ENCODE data around the gene ACADVL.

The ACADVL gene

GRCh38 chr17:7191571-7192270 lies 28.0 kb upstream of the ACADVL start:
- Histone ChIP-seq H3K27ac (ENCODE audit: insufficient read depth, low read depth, low read length, poor library complexity, severe bottlenecking) (no peak overlapping the region), H3K27me3 (ENCODE audit: control insufficient read depth, insufficient read depth, low read length, poor library complexity, severe bottlenecking) (no peaks in the 10 kb centered on the region), H3K9me3 (ENCODE audit: control insufficient read depth, low read length) (no peaks in the 10 kb centered on the region), H3K4me1 (ENCODE audit: control insufficient read depth, insufficient read depth, low read length) (no peaks in the 10 kb centered on the region), H3K36me3 (ENCODE audit: control insufficient read depth, insufficient read depth, low read length) (peaks cover 40% of the 10 kb centered on the region), H3K4me3 (ENCODE audit: insufficient read depth, low read depth, low read length) (no peak overlapping the region)
- WGBS, 2 experiments: 88% methylated on average over 26 of the region's 26 CpGs

- no peaks in the 10 kb centered on the region for H3K27me3 ChIP-seq (ENCODE audit: control insufficient read depth, insufficient read depth, low read length, poor library complexity, severe bottlenecking)
- H3K36me3 ChIP-seq (ENCODE audit: control insufficient read depth, insufficient read depth, low read length): peaks cover 46% of the 10 kb centered on the region
- no peak overlapping the region for H3K4me3 ChIP-seq (ENCODE audit: insufficient read depth, low read depth, low read length)
- no peaks in the 10 kb centered on the region for H3K9me3 ChIP-seq (ENCODE audit: control insufficient read depth, low read length)
- no peak overlapping the region for H3K27ac ChIP-seq (ENCODE audit: insufficient read depth, low read depth, low read length, poor library complexity, severe bottlenecking)
- H3K4me1 ChIP-seq (ENCODE audit: control insufficient read depth, insufficient read depth, low read length): no peaks in the 10 kb centered on the region
- WGBS, 2 experiments: 90 to 91% methylated on average over 12 of the region's 12 CpGs
These were observed 27.3 kb upstream of the ACADVL start for GRCh38 chr17:7192271-7192937.

GRCh38 chr17:7195971-7196370 lies 23.8 kb upstream of the ACADVL start:
- no peaks in the 10 kb centered on the region for H3K9me3 ChIP-seq (ENCODE audit: control insufficient read depth, low read length)
- WGBS, 2 experiments: 95 to 96% methylated on average over 12 of the region's 12 CpGs
- no peaks in the 10 kb centered on the region for H3K4me1 ChIP-seq (ENCODE audit: control insufficient read depth, insufficient read depth, low read length)
- H3K27me3 ChIP-seq (ENCODE audit: control insufficient read depth, insufficient read depth, low read length, poor library complexity, severe bottlenecking): no peaks in the 10 kb centered on the region
- H3K27ac ChIP-seq (ENCODE audit: insufficient read depth, low read depth, low read length, poor library complexity, severe bottlenecking): no peak overlapping the region
- peaks cover 54% of the 10 kb centered on the region for H3K36me3 ChIP-seq (ENCODE audit: control insufficient read depth, insufficient read depth, low read length)
- H3K4me3 ChIP-seq (ENCODE audit: insufficient read depth, low read depth, low read length): no peak overlapping the region

GRCh38 chr17:7196651-7197401 lies 22.9 kb upstream of the ACADVL start:
- no peaks in the 10 kb centered on the region for H3K4me1 ChIP-seq (ENCODE audit: control insufficient read depth, insufficient read depth, low read length)
- H3K4me3 ChIP-seq (ENCODE audit: insufficient read depth, low read depth, low read length): no peak overlapping the region
- peaks cover 57% of the 10 kb centered on the region for H3K36me3 ChIP-seq (ENCODE audit: control insufficient read depth, insufficient read depth, low read length)
- H3K27me3 ChIP-seq (ENCODE audit: control insufficient read depth, insufficient read depth, low read length, poor library complexity, severe bottlenecking): no peaks in the 10 kb centered on the region
- 96% methylated on average over 22 of the region's 22 CpGs for WGBS, 2 experiments
- H3K9me3 ChIP-seq (ENCODE audit: control insufficient read depth, low read length): no peaks in the 10 kb centered on the region
- no peak overlapping the region for H3K27ac ChIP-seq (ENCODE audit: insufficient read depth, low read depth, low read length, poor library complexity, severe bottlenecking)

- H3K27ac ChIP-seq (ENCODE audit: insufficient read depth, low read depth, low read length, poor library complexity, severe bottlenecking): no peak overlapping the region
- H3K4me3 ChIP-seq (ENCODE audit: insufficient read depth, low read depth, low read length): no peak overlapping the region
- H3K9me3 ChIP-seq (ENCODE audit: control insufficient read depth, low read length): no peaks in the 10 kb centered on the region
- H3K4me1 ChIP-seq (ENCODE audit: control insufficient read depth, insufficient read depth, low read length): peaks cover 39% of the 10 kb centered on the region
- no peaks in the 10 kb centered on the region for H3K27me3 ChIP-seq (ENCODE audit: control insufficient read depth, insufficient read depth, low read length, poor library complexity, severe bottlenecking)
- 95 to 98% methylated on average over 16 of the region's 16 CpGs for WGBS, 2 experiments
- peaks cover 28% of the 10 kb centered on the region for H3K36me3 ChIP-seq (ENCODE audit: control insufficient read depth, insufficient read depth, low read length)
These were observed 16.3 kb upstream of the ACADVL start for GRCh38 chr17:7203391-7203790.

- Histone ChIP-seq H3K36me3 (ENCODE audit: control insufficient read depth, insufficient read depth, low read length) (peaks cover 28% of the 10 kb centered on the region), H3K9me3 (ENCODE audit: control insufficient read depth, low read length) (no peaks in the 10 kb centered on the region), H3K4me1 (ENCODE audit: control insufficient read depth, insufficient read depth, low read length) (peaks cover 48% of the 10 kb centered on the region), H3K27ac (ENCODE audit: insufficient read depth, low read depth, low read length, poor library complexity, severe bottlenecking) (peak overlapping the region; percentile 20), H3K27me3 (ENCODE audit: control insufficient read depth, insufficient read depth, low read length, poor library complexity, severe bottlenecking) (no peaks in the 10 kb centered on the region), H3K4me3 (ENCODE audit: insufficient read depth, low read depth, low read length) (peak overlapping the region; percentile 38)
- WGBS, 2 experiments: 89 to 90% methylated on average over 15 of the region's 15 CpGs
These were observed 15.4 kb upstream of the ACADVL start for GRCh38 chr17:7204336-7204735.

- Histone ChIP-seq H3K9me3 (ENCODE audit: control insufficient read depth, low read length) (no peaks in the 10 kb centered on the region), H3K4me3 (ENCODE audit: insufficient read depth, low read depth, low read length) (peak overlapping the region; percentile 38)
These were observed 14.8 kb upstream of the ACADVL start for GRCh38 chr17:7204828-7205461.

GRCh38 chr17:7205561-7205960 lies 14.2 kb upstream of the ACADVL start:
- peak overlapping the region; percentile 44 for H3K27ac ChIP-seq (ENCODE audit: insufficient read depth, low read depth, low read length, poor library complexity, severe bottlenecking)
- H3K4me1 ChIP-seq (ENCODE audit: control insufficient read depth, insufficient read depth, low read length): peaks cover 60% of the 10 kb centered on the region
- 36 to 57% methylated on average over 10 to 13 of the region's 15 CpGs for WGBS, 2 experiments

More at GRCh38 chr17:7204828-7205461, 14.8 kb upstream of the ACADVL start:
- Histone ChIP-seq H3K4me1 (ENCODE audit: control insufficient read depth, insufficient read depth, low read length) (peaks cover 54% of the 10 kb centered on the region), H3K27ac (ENCODE audit: insufficient read depth, low read depth, low read length, poor library complexity, severe bottlenecking) (peak overlapping the region; percentile 44), H3K27me3 (ENCODE audit: control insufficient read depth, insufficient read depth, low read length, poor library complexity, severe bottlenecking) (no peaks in the 10 kb centered on the region), H3K36me3 (ENCODE audit: control insufficient read depth, insufficient read depth, low read length) (peaks cover 28% of the 10 kb centered on the region)
- 0% methylated on average over 34 of the region's 34 CpGs for WGBS, 2 experiments

GRCh38 chr17:7207120-7208001 lies 12.4 kb upstream of the ACADVL start:
- Histone ChIP-seq H3K36me3 (ENCODE audit: control insufficient read depth, insufficient read depth, low read length) (peaks cover 16% of the 10 kb centered on the region), H3K4me1 (ENCODE audit: control insufficient read depth, insufficient read depth, low read length) (peaks cover 72% of the 10 kb centered on the region), H3K27ac (ENCODE audit: insufficient read depth, low read depth, low read length, poor library complexity, severe bottlenecking) (no peak overlapping the region), H3K27me3 (ENCODE audit: control insufficient read depth, insufficient read depth, low read length, poor library complexity, severe bottlenecking) (no peaks in the 10 kb centered on the region), H3K4me3 (ENCODE audit: insufficient read depth, low read depth, low read length) (peak overlapping the region; percentile 35), H3K9me3 (ENCODE audit: control insufficient read depth, low read length) (no peaks in the 10 kb centered on the region)
- 67 to 74% methylated on average over 22 to 24 of the region's 24 CpGs for WGBS, 2 experiments

More at GRCh38 chr17:7205561-7205960, 14.2 kb upstream of the ACADVL start:
- Histone ChIP-seq H3K36me3 (ENCODE audit: control insufficient read depth, insufficient read depth, low read length) (peaks cover 21% of the 10 kb centered on the region), H3K4me3 (ENCODE audit: insufficient read depth, low read depth, low read length) (peak overlapping the region; percentile 38), H3K9me3 (ENCODE audit: control insufficient read depth, low read length) (no peaks in the 10 kb centered on the region), H3K27me3 (ENCODE audit: control insufficient read depth, insufficient read depth, low read length, poor library complexity, severe bottlenecking) (no peaks in the 10 kb centered on the region)
